Measurements from ENCODE around the gene ECHDC3. TPM values are rescaled to one million over a fixed set of nuclear protein-coding genes. Genes with fewer than 3 reads are reported as not detected.

The ECHDC3 gene
- total and polyA plus RNA-seq, 2 of the 13 experiments (the other 11 are each of a cell fraction or from before 2014, with no cell fraction given) = not detected

GRCh38 chr10:11715815-11716494 is 26.2 kb upstream of the ECHDC3 start (continued):
- TF ChIP-seq CHCHD3 (CRISPR knock-in tag; IDR thresholded peaks at IDR 0.05) = no peak
- TF ChIP-seq ZNF841 (CRISPR knock-in tag; IDR thresholded peaks at IDR 0.05; ENCODE audit: borderline replicate concordance) = no peak
- TF ChIP-seq, protein P1, sequence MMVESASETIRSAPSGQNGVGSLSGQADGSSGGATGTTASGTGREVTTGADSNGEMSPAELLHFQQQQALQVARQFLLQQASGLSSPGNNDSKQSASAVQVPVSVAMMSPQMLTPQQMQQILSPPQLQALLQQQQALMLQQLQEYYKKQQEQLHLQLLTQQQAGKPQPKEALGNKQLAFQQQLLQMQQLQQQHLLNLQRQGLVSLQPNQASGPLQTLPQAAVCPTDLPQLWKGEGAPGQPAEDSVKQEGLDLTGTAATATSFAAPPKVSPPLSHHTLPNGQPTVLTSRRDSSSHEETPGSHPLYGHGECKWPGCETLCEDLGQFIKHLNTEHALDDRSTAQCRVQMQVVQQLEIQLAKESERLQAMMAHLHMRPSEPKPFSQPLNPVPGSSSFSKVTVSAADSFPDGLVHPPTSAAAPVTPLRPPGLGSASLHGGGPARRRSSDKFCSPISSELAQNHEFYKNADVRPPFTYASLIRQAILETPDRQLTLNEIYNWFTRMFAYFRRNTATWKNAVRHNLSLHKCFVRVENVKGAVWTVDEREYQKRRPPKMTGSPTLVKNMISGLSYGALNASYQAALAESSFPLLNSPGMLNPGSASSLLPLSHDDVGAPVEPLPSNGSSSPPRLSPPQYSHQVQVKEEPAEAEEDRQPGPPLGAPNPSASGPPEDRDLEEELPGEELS (CRISPR knock-in tag; IDR thresholded peaks at IDR 0.05) = peak; percentile 93
- no peak for TF ChIP-seq ZNF737 (CRISPR knock-in tag; IDR thresholded peaks at IDR 0.05; ENCODE audit: borderline replicate concordance)
- no peak for TF ChIP-seq RFX3 (CRISPR knock-in tag; IDR thresholded peaks at IDR 0.05)
- TF ChIP-seq ZBTB3 (CRISPR knock-in tag; IDR thresholded peaks at IDR 0.05; ENCODE audit: borderline replicate concordance, low read depth) = peak; percentile 99
- 0 out of 2 replicates have a peak, but pooled peaks have one; percentile 43 for TF ChIP-seq FOXC1 (CRISPR knock-in tag; IDR thresholded peaks at IDR 0.05; ENCODE audit: borderline replicate concordance)
- peak; percentile 35; the same call in 1 of the 2 replicates for TF ChIP-seq ZFY (CRISPR knock-in tag; IDR thresholded peaks at IDR 0.05)
- no peak for TF ChIP-seq JARID2 (CRISPR knock-in tag; IDR thresholded peaks at IDR 0.05; ENCODE audit: insufficient replicate concordance)
- peak; percentile 22; the same call in 1 of the 2 replicates for TF ChIP-seq ZNF501 (CRISPR knock-in tag; IDR thresholded peaks at IDR 0.05)
- peak; percentile 65 for TF ChIP-seq KAT8 (CRISPR knock-in tag; IDR thresholded peaks at IDR 0.05)
- no peak for TF ChIP-seq MLLT10 (CRISPR knock-in tag; IDR thresholded peaks at IDR 0.05)
- TF ChIP-seq HDAC2 (CRISPR knock-in tag; IDR thresholded peaks at IDR 0.05) = peak; percentile 95
- TF ChIP-seq, protein P2, sequence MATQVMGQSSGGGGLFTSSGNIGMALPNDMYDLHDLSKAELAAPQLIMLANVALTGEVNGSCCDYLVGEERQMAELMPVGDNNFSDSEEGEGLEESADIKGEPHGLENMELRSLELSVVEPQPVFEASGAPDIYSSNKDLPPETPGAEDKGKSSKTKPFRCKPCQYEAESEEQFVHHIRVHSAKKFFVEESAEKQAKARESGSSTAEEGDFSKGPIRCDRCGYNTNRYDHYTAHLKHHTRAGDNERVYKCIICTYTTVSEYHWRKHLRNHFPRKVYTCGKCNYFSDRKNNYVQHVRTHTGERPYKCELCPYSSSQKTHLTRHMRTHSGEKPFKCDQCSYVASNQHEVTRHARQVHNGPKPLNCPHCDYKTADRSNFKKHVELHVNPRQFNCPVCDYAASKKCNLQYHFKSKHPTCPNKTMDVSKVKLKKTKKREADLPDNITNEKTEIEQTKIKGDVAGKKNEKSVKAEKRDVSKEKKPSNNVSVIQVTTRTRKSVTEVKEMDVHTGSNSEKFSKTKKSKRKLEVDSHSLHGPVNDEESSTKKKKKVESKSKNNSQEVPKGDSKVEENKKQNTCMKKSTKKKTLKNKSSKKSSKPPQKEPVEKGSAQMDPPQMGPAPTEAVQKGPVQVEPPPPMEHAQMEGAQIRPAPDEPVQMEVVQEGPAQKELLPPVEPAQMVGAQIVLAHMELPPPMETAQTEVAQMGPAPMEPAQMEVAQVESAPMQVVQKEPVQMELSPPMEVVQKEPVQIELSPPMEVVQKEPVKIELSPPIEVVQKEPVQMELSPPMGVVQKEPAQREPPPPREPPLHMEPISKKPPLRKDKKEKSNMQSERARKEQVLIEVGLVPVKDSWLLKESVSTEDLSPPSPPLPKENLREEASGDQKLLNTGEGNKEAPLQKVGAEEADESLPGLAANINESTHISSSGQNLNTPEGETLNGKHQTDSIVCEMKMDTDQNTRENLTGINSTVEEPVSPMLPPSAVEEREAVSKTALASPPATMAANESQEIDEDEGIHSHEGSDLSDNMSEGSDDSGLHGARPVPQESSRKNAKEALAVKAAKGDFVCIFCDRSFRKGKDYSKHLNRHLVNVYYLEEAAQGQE (IDR thresholded peaks at IDR 0.05; ENCODE audit: borderline replicate concordance in 1 of 2, low read depth in 1 of 2, low read length in 2 of 2) = peak in 1 of 2 experiments; percentile 58; a peak in 1 of 4 replicates
- TF ChIP-seq KLF15 (CRISPR knock-in tag; IDR thresholded peaks at IDR 0.05; ENCODE audit: borderline replicate concordance) = no peak
- TF ChIP-seq HOXA7 (CRISPR knock-in tag; IDR thresholded peaks at IDR 0.05) = no peak
- no peak for TF ChIP-seq U2AF1 (optimal IDR thresholded peaks at IDR 0.05; ENCODE audit: low read depth, low read length)
- peak; percentile 79 for TF ChIP-seq ZNF574 (CRISPR knock-in tag; IDR thresholded peaks at IDR 0.05)
- TF ChIP-seq ZNF207 (IDR thresholded peaks at IDR 0.05; ENCODE audit: borderline replicate concordance) = no peak

All from HepG2 (cell line).